CD4-positive, alpha-beta T cell treated with Interleukin-17A for 1 hour (primary cell): ENCODE results near the gene EIF4H.
"Not testable (repeated sequence)": the region's sequence is repeated elsewhere in the genome, so short reads cannot be mapped to it uniquely, and the experiment has no call there.

Experiments used
- DNase-seq: peaks from one replicate; pipeline ENCODE4 v3.0.0-alpha.2; 2020

EIF4H gene

GRCh38 chr7:74173866-74174605 is at the start of gene EIF4H:
TSS of gene EIF4H (plus strand) at chr7:74174356. CDS start at chr7:74174384, 28 bp downstream.
- peak; percentile 96 for DNase-seq

- DNase-seq: no peak
Measured at GRCh38 chr7:74126220-74126880, 47.8 kb upstream of the EIF4H start.

GRCh38 chr7:74129887-74130286 is 44.3 kb upstream of the EIF4H start:
- no peak for DNase-seq

GRCh38 chr7:74130518-74130917 is 43.6 kb upstream of the EIF4H start:
- no peak for DNase-seq

GRCh38 chr7:74134117-74134620 is 40.0 kb upstream of the EIF4H start:
- DNase-seq: peak; percentile 2

- peak; percentile 48 for DNase-seq
Measured at GRCh38 chr7:74138334-74138867, 35.8 kb upstream of the EIF4H start.

GRCh38 chr7:74138945-74139843 is 35.0 kb upstream of the EIF4H start:
- no peak for DNase-seq

GRCh38 chr7:74141705-74142104 is 32.5 kb upstream of the EIF4H start:
- DNase-seq: no peak

- no peak for DNase-seq
Measured at GRCh38 chr7:74143383-74143782, 30.8 kb upstream of the EIF4H start.

GRCh38 chr7:74148491-74148890 is 25.7 kb upstream of the EIF4H start:
- DNase-seq: no peak

- no peak for DNase-seq
Measured at GRCh38 chr7:74149071-74149470, 25.1 kb upstream of the EIF4H start.

- no peak for DNase-seq
Measured at GRCh38 chr7:74149603-74150002, 24.6 kb upstream of the EIF4H start.

- DNase-seq: no peak
Measured at GRCh38 chr7:74153736-74154135, 20.4 kb upstream of the EIF4H start.

- no peak for DNase-seq
Measured at GRCh38 chr7:74155810-74156395, 18.3 kb upstream of the EIF4H start.

GRCh38 chr7:74157605-74158004 is 16.6 kb upstream of the EIF4H start:
- DNase-seq: no peak

GRCh38 chr7:74164985-74165456 is 9.1 kb upstream of the EIF4H start:
- no peak for DNase-seq

GRCh38 chr7:74165867-74166593 is 8.1 kb upstream of the EIF4H start:
- no peak for DNase-seq

- DNase-seq: not testable (repeated sequence)
Measured at GRCh38 chr7:74167324-74167723, 6.8 kb upstream of the EIF4H start.

- DNase-seq: no peak
Measured at GRCh38 chr7:74173074-74173473, 1.1 kb upstream of the EIF4H start.

GRCh38 chr7:74173491-74173865 is 678 bp upstream of the EIF4H start:
- no peak for DNase-seq

- peak; percentile 49 for DNase-seq
Measured at GRCh38 chr7:74174606-74175082, 488 bp downstream of the EIF4H start.

GRCh38 chr7:74175340-74175739 is 1.2 kb downstream of the EIF4H start:
- DNase-seq: no peak
